ENCODE data around the gene IFNL3.

DNA sequence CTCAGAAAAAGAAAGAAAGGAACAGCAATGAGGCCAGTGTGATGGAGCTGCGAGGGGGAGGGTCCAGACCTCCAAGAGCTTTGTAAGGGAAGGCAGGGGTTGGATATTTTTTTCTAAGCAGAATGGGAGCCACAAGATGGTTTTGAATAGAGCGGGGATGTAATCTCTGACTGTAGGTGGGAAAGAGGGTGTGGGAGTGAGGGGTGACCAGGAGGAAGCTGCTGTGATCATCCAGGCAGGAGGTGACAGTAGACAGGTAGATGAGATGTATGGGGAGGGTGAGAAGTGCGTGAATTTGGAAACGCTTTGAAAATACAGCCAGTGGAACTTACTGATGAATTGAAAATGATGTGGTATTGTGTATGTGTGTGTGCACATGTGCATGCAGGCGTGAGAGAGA, 30.8 kb upstream of the IFNL3 start:
- TF ChIP-seq, protein P1, sequence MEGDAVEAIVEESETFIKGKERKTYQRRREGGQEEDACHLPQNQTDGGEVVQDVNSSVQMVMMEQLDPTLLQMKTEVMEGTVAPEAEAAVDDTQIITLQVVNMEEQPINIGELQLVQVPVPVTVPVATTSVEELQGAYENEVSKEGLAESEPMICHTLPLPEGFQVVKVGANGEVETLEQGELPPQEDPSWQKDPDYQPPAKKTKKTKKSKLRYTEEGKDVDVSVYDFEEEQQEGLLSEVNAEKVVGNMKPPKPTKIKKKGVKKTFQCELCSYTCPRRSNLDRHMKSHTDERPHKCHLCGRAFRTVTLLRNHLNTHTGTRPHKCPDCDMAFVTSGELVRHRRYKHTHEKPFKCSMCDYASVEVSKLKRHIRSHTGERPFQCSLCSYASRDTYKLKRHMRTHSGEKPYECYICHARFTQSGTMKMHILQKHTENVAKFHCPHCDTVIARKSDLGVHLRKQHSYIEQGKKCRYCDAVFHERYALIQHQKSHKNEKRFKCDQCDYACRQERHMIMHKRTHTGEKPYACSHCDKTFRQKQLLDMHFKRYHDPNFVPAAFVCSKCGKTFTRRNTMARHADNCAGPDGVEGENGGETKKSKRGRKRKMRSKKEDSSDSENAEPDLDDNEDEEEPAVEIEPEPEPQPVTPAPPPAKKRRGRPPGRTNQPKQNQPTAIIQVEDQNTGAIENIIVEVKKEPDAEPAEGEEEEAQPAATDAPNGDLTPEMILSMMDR (conservative IDR thresholded peaks at IDR 0.05), result no peak
- no peak for TF ChIP-seq ZFX (IDR thresholded peaks at IDR 0.05)

Measured in C4-2B (cell line).